Measurements from ENCODE around the gene FAF1. TPM values are rescaled to one million over a fixed set of nuclear protein-coding genes. Genes with fewer than 3 reads are reported as not detected.
"Not testable (repeated sequence)": the region's sequence is repeated elsewhere in the genome, so short reads cannot be mapped to it uniquely, and the experiment has no call there.

Gene FAF1
- total RNA-seq, 1 donor from 2014 or later: 54.3 TPM

GRCh38 chr1:50894340-50894739 is 65.7 kb downstream of the FAF1 start:
- Mint-ChIP-seq H3K4me1 (ENCODE audit: unreplicated experiment) (no peaks in the 10 kb centered on the region), H3K27me3 (ENCODE audit: unreplicated experiment) (no peaks in the 10 kb centered on the region), H3K27ac (ENCODE audit: unreplicated experiment) (no peak overlapping the region), H3K4me3 (ENCODE audit: unreplicated experiment) (no peak overlapping the region), H3K9me3 (ENCODE audit: unreplicated experiment) (peaks cover 13% of the 10 kb centered on the region), H3K36me3 (ENCODE audit: low read depth, unreplicated experiment) (peaks cover 18% of the 10 kb centered on the region)
- DNase-seq (ENCODE audit: low spot score): no peak
- no peak for TF ChIP-seq CTCF (IDR thresholded peaks at IDR 0.05; ENCODE audit: unreplicated experiment)

DNA sequence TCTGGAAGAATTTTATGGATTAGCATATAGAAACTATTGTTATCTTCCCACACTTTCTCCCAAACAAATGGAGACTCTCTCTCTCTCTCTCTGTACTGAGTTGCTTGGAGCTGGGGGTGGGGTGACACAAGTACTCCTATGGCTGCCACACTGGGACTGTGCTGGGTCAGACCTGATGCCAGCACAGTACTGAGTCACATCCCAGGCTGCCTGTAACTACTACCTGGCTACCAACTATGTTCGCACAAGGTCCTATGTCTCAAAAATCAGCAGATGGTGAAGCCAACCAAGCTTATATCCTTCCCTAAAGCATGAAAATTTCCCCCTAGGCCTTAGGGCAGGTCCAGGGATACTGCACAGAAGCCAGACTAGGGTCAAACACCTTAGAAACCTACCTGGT is 66.6 kb downstream of the FAF1 start:
- Mint-ChIP-seq H3K9me3 (ENCODE audit: unreplicated experiment) (peaks cover 13% of the 10 kb centered on the region), H3K36me3 (ENCODE audit: low read depth, unreplicated experiment) (peaks cover 18% of the 10 kb centered on the region), H3K27ac (ENCODE audit: unreplicated experiment) (no peak overlapping the region), H3K4me3 (ENCODE audit: unreplicated experiment) (peak overlapping the region; percentile 56), H3K27me3 (ENCODE audit: unreplicated experiment) (no peaks in the 10 kb centered on the region), H3K4me1 (ENCODE audit: unreplicated experiment) (no peaks in the 10 kb centered on the region)
- DNase-seq (ENCODE audit: low spot score): no peak
- TF ChIP-seq CTCF (IDR thresholded peaks at IDR 0.05; ENCODE audit: unreplicated experiment): no peak

DNA sequence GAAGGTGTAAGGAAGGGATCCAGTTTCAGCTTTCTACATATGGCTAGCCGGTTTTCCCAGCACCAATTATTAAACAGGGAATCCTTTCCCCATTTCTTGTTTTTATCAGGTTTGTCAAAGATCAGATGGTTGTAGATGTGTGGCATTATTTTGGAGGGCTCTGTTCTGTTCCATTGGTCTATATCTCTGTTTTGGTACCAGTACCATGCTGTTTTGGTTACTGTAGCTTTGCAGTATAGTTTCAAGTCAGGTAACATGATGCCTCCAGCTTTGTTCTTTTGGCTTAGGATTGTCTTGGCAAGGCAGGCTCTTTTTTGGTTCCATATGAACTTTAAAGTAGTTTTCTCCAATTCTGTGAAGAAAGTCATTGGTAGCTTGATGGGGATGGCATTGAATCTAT is 72.5 kb downstream of the FAF1 start:
- not testable (repeated sequence) for H3K27me3 Mint-ChIP-seq (ENCODE audit: unreplicated experiment); H3K27ac Mint-ChIP-seq (ENCODE audit: unreplicated experiment); H3K9me3 Mint-ChIP-seq (ENCODE audit: unreplicated experiment); DNase-seq (ENCODE audit: low spot score); H3K4me3 Mint-ChIP-seq (ENCODE audit: unreplicated experiment); H3K4me1 Mint-ChIP-seq (ENCODE audit: unreplicated experiment); H3K36me3 Mint-ChIP-seq (ENCODE audit: low read depth, unreplicated experiment)

- Mint-ChIP-seq H3K36me3 (ENCODE audit: low read depth, unreplicated experiment) (no peaks in the 10 kb centered on the region), H3K27ac (ENCODE audit: unreplicated experiment) (no peak overlapping the region), H3K27me3 (ENCODE audit: unreplicated experiment) (no peaks in the 10 kb centered on the region), H3K9me3 (ENCODE audit: unreplicated experiment) (no peaks in the 10 kb centered on the region), H3K4me1 (ENCODE audit: unreplicated experiment) (peaks cover 2% of the 10 kb centered on the region), H3K4me3 (ENCODE audit: unreplicated experiment) (no peak overlapping the region)
- DNase-seq (ENCODE audit: low spot score): no peak
- no peak for TF ChIP-seq CTCF (IDR thresholded peaks at IDR 0.05; ENCODE audit: unreplicated experiment)
Measured at GRCh38 chr1:50880373-50880772, 79.7 kb downstream of the FAF1 start.

DNA sequence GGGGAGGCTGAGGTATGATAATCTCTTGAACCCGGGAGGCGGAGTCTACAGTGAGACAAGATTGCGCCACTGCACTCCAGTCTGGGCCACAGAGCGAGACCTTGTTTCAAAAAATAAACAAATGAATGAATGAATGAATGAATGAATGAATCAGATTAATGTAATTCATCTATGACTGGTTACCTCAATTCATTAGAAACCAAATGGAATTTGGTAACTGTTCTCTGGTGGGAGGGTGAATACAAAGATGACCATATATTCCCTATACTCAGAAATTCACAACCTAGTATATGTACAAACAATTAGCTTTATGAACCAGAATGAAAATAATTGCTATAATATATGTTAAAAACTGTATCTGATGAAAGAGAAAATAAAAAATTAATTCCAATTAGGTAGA is 80.9 kb downstream of the FAF1 start:
- no peak for TF ChIP-seq CTCF (IDR thresholded peaks at IDR 0.05; ENCODE audit: unreplicated experiment)
- no peaks in the 10 kb centered on the region for H3K36me3 Mint-ChIP-seq (ENCODE audit: low read depth, unreplicated experiment)
- peaks cover 2% of the 10 kb centered on the region for H3K4me1 Mint-ChIP-seq (ENCODE audit: unreplicated experiment)
- H3K4me3 Mint-ChIP-seq (ENCODE audit: unreplicated experiment): no peak overlapping the region
- no peaks in the 10 kb centered on the region for H3K27me3 Mint-ChIP-seq (ENCODE audit: unreplicated experiment)
- no peak overlapping the region for H3K27ac Mint-ChIP-seq (ENCODE audit: unreplicated experiment)
- no peaks in the 10 kb centered on the region for H3K9me3 Mint-ChIP-seq (ENCODE audit: unreplicated experiment)
- DNase-seq (ENCODE audit: low spot score): no peak

- Mint-ChIP-seq H3K27ac (ENCODE audit: unreplicated experiment) (no peak overlapping the region), H3K4me3 (ENCODE audit: unreplicated experiment) (no peak overlapping the region), H3K4me1 (ENCODE audit: unreplicated experiment) (peaks cover 2% of the 10 kb centered on the region), H3K27me3 (ENCODE audit: unreplicated experiment) (no peaks in the 10 kb centered on the region), H3K9me3 (ENCODE audit: unreplicated experiment) (no peaks in the 10 kb centered on the region), H3K36me3 (ENCODE audit: low read depth, unreplicated experiment) (no peaks in the 10 kb centered on the region)
- no peak for DNase-seq (ENCODE audit: low spot score)
- no peak for TF ChIP-seq CTCF (IDR thresholded peaks at IDR 0.05; ENCODE audit: unreplicated experiment)
Measured at GRCh38 chr1:50878434-50878833, 81.6 kb downstream of the FAF1 start.

Data from endothelial cell (in vitro differentiated cells).